H1 (cell line): ENCODE measurements around the gene POLR3K.

Experiments used
- TF ChIP-seq, protein P1 (sequence below), 3 experiments: IDR thresholded peaks; 1 replicate in 2 of 3; 2 replicates in 1 of 3; pipeline versions ENCODE4 v1.5.1 to v1.6.1; 2011; ENCODE audit warnings: low read length in 3 of 3, mild to moderate bottlenecking in 3 of 3, inconsistent platforms in 2 of 3, low read depth in 1 of 3, moderate library complexity in 1 of 3; ENCODE audit not compliant: insufficient read depth in 1 of 3; ENCODE audit errors: control extremely low read depth in 1 of 3
- TF ChIP-seq, protein P2 (sequence below): IDR thresholded peaks from 2 replicates; pipeline ENCODE4 v1.6.1; 2012; ENCODE audit warnings: inconsistent platforms

DNA sequence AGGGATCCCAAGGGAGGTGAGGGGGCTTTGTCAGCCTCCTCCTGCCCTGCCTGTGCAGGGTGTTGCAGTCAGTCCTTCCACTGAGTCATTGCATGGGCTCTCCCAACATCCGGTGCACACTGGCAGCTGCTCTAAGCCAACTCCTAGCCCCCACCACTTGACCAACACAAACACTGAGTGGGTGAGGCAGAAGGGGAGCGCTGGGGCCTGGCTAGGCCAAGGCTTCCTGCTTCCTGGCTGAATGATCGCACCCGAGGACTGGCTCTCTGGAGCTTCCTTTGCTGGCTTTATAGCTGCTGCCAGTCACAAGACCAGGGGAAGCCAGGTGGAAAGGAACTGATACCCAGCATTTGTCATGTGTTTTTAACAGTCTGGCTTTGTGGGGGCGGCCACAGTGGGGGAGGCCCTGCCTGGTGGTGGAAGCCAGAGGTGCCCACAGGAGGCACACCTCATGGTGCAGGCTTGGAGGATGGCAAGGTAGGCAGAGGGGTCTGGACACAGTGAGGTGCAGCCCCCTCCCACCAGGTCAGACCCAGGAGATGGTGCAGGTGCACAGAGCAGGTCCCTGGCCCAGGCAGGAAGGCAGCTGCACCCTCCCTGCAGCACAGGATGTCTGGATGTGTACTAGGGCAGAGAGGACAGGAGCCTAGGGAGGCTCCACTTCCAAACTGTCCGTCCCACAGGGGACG is 31.5 kb upstream of the POLR3K start:
- TF ChIP-seq, protein P1, sequence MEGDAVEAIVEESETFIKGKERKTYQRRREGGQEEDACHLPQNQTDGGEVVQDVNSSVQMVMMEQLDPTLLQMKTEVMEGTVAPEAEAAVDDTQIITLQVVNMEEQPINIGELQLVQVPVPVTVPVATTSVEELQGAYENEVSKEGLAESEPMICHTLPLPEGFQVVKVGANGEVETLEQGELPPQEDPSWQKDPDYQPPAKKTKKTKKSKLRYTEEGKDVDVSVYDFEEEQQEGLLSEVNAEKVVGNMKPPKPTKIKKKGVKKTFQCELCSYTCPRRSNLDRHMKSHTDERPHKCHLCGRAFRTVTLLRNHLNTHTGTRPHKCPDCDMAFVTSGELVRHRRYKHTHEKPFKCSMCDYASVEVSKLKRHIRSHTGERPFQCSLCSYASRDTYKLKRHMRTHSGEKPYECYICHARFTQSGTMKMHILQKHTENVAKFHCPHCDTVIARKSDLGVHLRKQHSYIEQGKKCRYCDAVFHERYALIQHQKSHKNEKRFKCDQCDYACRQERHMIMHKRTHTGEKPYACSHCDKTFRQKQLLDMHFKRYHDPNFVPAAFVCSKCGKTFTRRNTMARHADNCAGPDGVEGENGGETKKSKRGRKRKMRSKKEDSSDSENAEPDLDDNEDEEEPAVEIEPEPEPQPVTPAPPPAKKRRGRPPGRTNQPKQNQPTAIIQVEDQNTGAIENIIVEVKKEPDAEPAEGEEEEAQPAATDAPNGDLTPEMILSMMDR (IDR thresholded peaks at IDR 0.05; ENCODE audit: control extremely low read depth in 1 of 3, insufficient read depth in 1 of 3, low read depth in 1 of 3, low read length in 3 of 3) = no peak
- TF ChIP-seq, protein P2, sequence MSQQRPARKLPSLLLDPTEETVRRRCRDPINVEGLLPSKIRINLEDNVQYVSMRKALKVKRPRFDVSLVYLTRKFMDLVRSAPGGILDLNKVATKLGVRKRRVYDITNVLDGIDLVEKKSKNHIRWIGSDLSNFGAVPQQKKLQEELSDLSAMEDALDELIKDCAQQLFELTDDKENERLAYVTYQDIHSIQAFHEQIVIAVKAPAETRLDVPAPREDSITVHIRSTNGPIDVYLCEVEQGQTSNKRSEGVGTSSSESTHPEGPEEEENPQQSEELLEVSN = no peak
